Measurements from ENCODE around the gene IFI44. TPM values are rescaled to one million over a fixed set of nuclear protein-coding genes. Genes with fewer than 3 reads are reported as not detected.

The IFI44 gene
- total and polyA plus RNA-seq, 2 of the 8 experiments (the other 6 are each of a cell fraction or from before 2014, with no cell fraction given) = not detected

DNA sequence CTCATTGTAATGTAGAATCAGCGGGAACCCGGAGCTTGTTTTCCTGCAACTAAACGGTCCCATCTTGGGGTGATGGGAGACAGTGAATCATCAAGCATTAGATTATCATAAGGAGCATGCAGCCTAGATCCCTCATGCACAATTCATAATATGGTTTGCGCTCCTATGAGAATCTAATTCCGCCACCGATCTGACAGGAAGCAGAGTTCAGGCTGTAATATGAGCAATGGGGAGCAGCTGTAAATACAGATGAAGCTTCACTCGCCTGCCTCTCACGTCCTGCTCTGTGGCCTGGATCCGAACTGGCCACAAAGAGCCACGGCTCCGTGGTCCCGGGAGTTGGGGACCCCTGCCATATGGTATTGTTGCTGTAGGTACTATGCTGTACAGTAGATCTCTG, 1.6 kb downstream of the IFI44 start:
- Histone ChIP-seq H2BK120ac (replicated peaks; ENCODE audit: low read depth, low read length) (no peak overlapping the region), H2BK5ac (ENCODE audit: low read depth, low read length) (no peak overlapping the region), H3K36me3 (ENCODE audit: control insufficient read depth in 2 of 4, insufficient read depth in 4 of 4, low read length in 3 of 4) (no peaks in the 10 kb centered on the region), H3K23me2 (ENCODE audit: low read depth, low read length) (no peaks in the 10 kb centered on the region), H2BK12ac (ENCODE audit: low read depth, low read length) (no peak overlapping the region), H2AFZ (ENCODE audit: low read length) (no peak overlapping the region), H3K56ac (replicated peaks; ENCODE audit: insufficient read length, low read depth, low read length) (no peak overlapping the region), H3K27me3 (replicated peaks in 1 of 4; ENCODE audit: control insufficient read depth in 3 of 4, extremely low read depth in 1 of 4, insufficient read depth in 3 of 4, low read length in 3 of 4) (peaks cover 0 to 5% (median under 1%) of the 10 kb centered on the region in 4 experiments; a peak in 5 of 7 replicates), H3K23ac (ENCODE audit: insufficient read length) (no peak overlapping the region), H3K79me1 (ENCODE audit: low read depth, low read length) (no peaks in the 10 kb centered on the region), H3K18ac (ENCODE audit: extremely low read depth, low read length) (no peak overlapping the region), H4K20me1 (replicated peaks in 1 of 2; ENCODE audit: control insufficient read depth in 1 of 2, insufficient read depth in 2 of 2, low read length in 2 of 2) (no peaks in the 10 kb centered on the region), H3K4me3 (ENCODE audit: extremely low read depth in 1 of 4, insufficient read depth in 2 of 4, low read depth in 3 of 4, low read length in 4 of 4) (no peak overlapping the region), H3K79me2 (ENCODE audit: control insufficient read depth in 1 of 2, insufficient read depth in 2 of 2, low read length in 2 of 2) (no peaks in the 10 kb centered on the region), H3K4ac (replicated peaks; ENCODE audit: insufficient read length, low read depth, low read length) (no peak overlapping the region), H3K4me2 (ENCODE audit: insufficient read depth in 1 of 2, low read depth in 2 of 2, low read length in 2 of 2) (no peak overlapping the region), H3K4me1 (replicated peaks in 1 of 4; ENCODE audit: control insufficient read depth in 3 of 4, insufficient read depth in 4 of 4, low read length in 3 of 4) (no peaks in the 10 kb centered on the region), H2BK15ac (ENCODE audit: low read length) (no peak overlapping the region), H2AK5ac (ENCODE audit: low read depth, low read length) (no peak overlapping the region), H3K27ac (ENCODE audit: low read depth, low read length) (no peak overlapping the region), H4K8ac (ENCODE audit: extremely low read depth, insufficient read depth, low read length) (no peak overlapping the region), H4K91ac (replicated peaks; ENCODE audit: insufficient read length, low read length) (no peak overlapping the region), H3K9ac (replicated peaks in 1 of 4; ENCODE audit: extremely low read depth in 1 of 4, low read depth in 3 of 4, low read length in 3 of 4) (no peak overlapping the region), H3K14ac (ENCODE audit: insufficient read length) (no peak overlapping the region), H3K9me3 (ENCODE audit: insufficient read depth in 2 of 2, low read depth in 1 of 2, low read length in 1 of 2) (peaks cover 6 to 9% of the 10 kb centered on the region in 2 experiments; a peak in 2 of 4 replicates), H4K5ac (ENCODE audit: insufficient read length, low read depth, low read length) (no peak overlapping the region), H2BK20ac (ENCODE audit: low read length) (no peak overlapping the region)
- ChIA-PET POLR2A (ENCODE audit: partially characterized antibody) (no interaction called here), CTCF (ENCODE audit: partially characterized antibody) (interaction anchor here (0.6 kb wide), 1 partner anchor 158 kb away, joined by 3 read pairs; no protein-coding TSS in a partner anchor)
- FAIRE-seq (no peak), DNase-seq (ENCODE audit: low read depth in 1 of 2, low spot score in 2 of 2) (no peak)
- WGBS, 2 experiments (ENCODE audit: extremely low coverage in 1 of 2, insufficient coverage in 1 of 2, insufficient read length in 1 of 2, insufficient replicate concordance in 2 of 2, low coverage in 1 of 2, low lambda C conversion rate in 2 of 2, missing lambda C conversion rate in 1 of 2) = 85% methylated on average over 12 of the region's 12 CpGs; no CpG with 5 or more reads in 1 of the 2 experiments
- TF ChIP-seq BRCA1 (IDR thresholded peaks at IDR 0.05; ENCODE audit: low read depth, low read length) (no peak), NRF1 (IDR thresholded peaks at IDR 0.05; ENCODE audit: low read depth, low read length) (no peak), PHF8 (conservative IDR thresholded peaks at IDR 0.05; ENCODE audit: low read depth, low read length) (no peak), CTBP2 (IDR thresholded peaks at IDR 0.05; ENCODE audit: borderline replicate concordance, insufficient read depth, insufficient read length, low read length) (no peak), GABPA (IDR thresholded peaks at IDR 0.05; ENCODE audit: borderline replicate concordance, insufficient read depth, low read length) (no peak), CREB1 (IDR thresholded peaks at IDR 0.05) (no peak), SAP30 (IDR thresholded peaks at IDR 0.05; ENCODE audit: insufficient read depth, insufficient replicate concordance, low read length) (no peak), BACH1 (IDR thresholded peaks at IDR 0.05; ENCODE audit: low read length) (no peak)
